ENCODE results near the gene CLTC.

DNA sequence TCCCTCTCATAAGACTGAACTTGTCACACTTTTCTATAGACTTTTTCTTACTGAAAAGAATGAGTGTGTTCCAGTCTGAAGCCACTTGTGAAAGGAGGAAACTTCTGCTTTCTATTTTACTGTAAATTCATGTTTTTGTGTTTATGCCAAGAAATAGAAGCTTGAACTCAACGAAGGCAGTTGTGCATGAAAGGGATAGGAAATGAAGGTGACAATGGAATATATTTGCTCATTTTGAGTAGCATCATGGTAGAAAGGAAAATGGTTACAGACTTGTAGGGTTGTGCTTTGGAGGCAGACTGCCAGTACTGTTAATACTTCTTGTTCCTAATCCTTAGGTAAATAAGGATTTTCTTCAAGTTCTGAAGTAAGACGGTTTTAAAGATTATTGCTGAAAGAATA, 8.1 kb downstream of the CLTC start:
- TF ChIP-seq EZH2 (IDR thresholded peaks at IDR 0.05; ENCODE audit: low read depth, unreplicated experiment): no peak
- TF ChIP-seq POLR2AphosphoS5 (IDR thresholded peaks at IDR 0.05; ENCODE audit: low read depth): no peak
- TF ChIP-seq, protein P1, sequence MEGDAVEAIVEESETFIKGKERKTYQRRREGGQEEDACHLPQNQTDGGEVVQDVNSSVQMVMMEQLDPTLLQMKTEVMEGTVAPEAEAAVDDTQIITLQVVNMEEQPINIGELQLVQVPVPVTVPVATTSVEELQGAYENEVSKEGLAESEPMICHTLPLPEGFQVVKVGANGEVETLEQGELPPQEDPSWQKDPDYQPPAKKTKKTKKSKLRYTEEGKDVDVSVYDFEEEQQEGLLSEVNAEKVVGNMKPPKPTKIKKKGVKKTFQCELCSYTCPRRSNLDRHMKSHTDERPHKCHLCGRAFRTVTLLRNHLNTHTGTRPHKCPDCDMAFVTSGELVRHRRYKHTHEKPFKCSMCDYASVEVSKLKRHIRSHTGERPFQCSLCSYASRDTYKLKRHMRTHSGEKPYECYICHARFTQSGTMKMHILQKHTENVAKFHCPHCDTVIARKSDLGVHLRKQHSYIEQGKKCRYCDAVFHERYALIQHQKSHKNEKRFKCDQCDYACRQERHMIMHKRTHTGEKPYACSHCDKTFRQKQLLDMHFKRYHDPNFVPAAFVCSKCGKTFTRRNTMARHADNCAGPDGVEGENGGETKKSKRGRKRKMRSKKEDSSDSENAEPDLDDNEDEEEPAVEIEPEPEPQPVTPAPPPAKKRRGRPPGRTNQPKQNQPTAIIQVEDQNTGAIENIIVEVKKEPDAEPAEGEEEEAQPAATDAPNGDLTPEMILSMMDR (conservative IDR thresholded peaks at IDR 0.05; ENCODE audit: low read depth in 2 of 2): no peak
